Type B pancreatic cell (in vitro differentiated cells): ENCODE measurements around the gene TRIO. TPM values are rescaled to one million over a fixed set of nuclear protein-coding genes. Genes with fewer than 3 reads are reported as not detected.
"Not testable (repeated sequence)": the region's sequence is repeated elsewhere in the genome, so short reads cannot be mapped to it uniquely, and the experiment has no call there.

Experiments
- DNase-seq: peaks from one replicate; pipeline ENCODE4 v3.0.0; 2021; ENCODE audit warnings: mixed read lengths; ENCODE audit not compliant: unreplicated experiment; ENCODE audit errors: extremely low spot score
- H3K27ac Mint-ChIP-seq: 2 replicates; pipeline ENCODE4 v1.8.0; 2021; ENCODE audit warnings: mild to moderate bottlenecking, mixed read lengths
- H3K27me3 Mint-ChIP-seq: 2 replicates; pipeline ENCODE4 v1.8.0; 2021; ENCODE audit warnings: mixed read lengths
- H3K36me3 Mint-ChIP-seq: 2 replicates; pipeline ENCODE4 v1.8.0; 2021; ENCODE audit warnings: mixed read lengths
- H3K4me1 Mint-ChIP-seq: one replicate; pipeline ENCODE4 v1.8.0; 2021; ENCODE audit warnings: mixed read lengths; ENCODE audit not compliant: unreplicated experiment
- H3K4me3 Mint-ChIP-seq: 2 replicates; pipeline ENCODE4 v1.8.0; 2021; ENCODE audit warnings: mild to moderate bottlenecking, mixed read lengths
- H3K9me3 Mint-ChIP-seq: 2 replicates; pipeline ENCODE4 v1.8.0; 2021; ENCODE audit warnings: mixed read lengths
- total RNA-seq: library from RNA; stranded (reverse); gene quantifications from 2 replicates; pipeline ENCODE4 v1.2.1, GENCODE V29; 2021; ENCODE audit warnings: low replicate concordance
- TF ChIP-seq, protein P1 (sequence below): fragments of 200-600 bp; sonication (generic); conservative IDR thresholded peaks from 2 replicates; pipeline ENCODE4 v1.5.0; 2021; ENCODE audit warnings: antibody characterized with exemption, mild to moderate bottlenecking

TRIO gene
- total RNA-seq, 1 donor from 2014 or later: 145 TPM

DNA sequence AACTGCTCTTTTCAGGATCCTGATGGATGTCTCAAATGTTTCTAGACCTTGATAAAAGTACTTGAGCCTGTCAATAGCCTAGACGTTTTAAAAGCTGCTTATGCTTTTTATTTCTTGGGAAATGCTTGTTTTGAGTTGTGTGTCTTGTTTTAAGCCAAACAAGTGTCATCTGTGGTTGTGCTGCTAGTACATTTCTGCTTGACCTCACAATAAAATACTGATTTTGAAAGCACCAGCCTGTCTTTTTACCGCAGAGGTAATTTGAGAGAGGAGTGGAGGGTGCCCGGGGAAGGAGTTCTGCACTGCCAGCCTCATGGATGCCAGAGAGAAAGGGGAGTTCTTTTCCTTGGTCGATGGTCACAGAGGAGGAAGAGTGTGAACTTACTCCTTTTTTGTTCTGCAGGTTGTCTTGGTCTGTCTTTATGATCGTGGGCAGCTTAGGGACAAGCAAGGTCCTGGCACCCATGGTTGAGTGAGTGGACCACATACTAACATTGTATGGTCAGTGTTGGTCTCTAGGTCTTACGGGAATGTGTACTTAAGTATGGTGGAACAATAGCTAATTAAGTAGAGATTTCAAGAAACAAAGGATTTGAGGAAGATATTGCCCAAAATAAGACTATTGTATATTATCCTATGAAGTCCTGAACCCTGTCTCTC is 61.0 kb downstream of the TRIO start:
- Mint-ChIP-seq H3K4me1 (peaks cover 54% of the 10 kb centered on the region), H3K27me3 (no peaks in the 10 kb centered on the region), H3K4me3 (no peak overlapping the region), H3K36me3 (peaks cover 7% of the 10 kb centered on the region), H3K9me3 (no peaks in the 10 kb centered on the region), H3K27ac (no peak overlapping the region)
- TF ChIP-seq, protein P1, sequence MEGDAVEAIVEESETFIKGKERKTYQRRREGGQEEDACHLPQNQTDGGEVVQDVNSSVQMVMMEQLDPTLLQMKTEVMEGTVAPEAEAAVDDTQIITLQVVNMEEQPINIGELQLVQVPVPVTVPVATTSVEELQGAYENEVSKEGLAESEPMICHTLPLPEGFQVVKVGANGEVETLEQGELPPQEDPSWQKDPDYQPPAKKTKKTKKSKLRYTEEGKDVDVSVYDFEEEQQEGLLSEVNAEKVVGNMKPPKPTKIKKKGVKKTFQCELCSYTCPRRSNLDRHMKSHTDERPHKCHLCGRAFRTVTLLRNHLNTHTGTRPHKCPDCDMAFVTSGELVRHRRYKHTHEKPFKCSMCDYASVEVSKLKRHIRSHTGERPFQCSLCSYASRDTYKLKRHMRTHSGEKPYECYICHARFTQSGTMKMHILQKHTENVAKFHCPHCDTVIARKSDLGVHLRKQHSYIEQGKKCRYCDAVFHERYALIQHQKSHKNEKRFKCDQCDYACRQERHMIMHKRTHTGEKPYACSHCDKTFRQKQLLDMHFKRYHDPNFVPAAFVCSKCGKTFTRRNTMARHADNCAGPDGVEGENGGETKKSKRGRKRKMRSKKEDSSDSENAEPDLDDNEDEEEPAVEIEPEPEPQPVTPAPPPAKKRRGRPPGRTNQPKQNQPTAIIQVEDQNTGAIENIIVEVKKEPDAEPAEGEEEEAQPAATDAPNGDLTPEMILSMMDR: no peak
- no peak for DNase-seq

DNA sequence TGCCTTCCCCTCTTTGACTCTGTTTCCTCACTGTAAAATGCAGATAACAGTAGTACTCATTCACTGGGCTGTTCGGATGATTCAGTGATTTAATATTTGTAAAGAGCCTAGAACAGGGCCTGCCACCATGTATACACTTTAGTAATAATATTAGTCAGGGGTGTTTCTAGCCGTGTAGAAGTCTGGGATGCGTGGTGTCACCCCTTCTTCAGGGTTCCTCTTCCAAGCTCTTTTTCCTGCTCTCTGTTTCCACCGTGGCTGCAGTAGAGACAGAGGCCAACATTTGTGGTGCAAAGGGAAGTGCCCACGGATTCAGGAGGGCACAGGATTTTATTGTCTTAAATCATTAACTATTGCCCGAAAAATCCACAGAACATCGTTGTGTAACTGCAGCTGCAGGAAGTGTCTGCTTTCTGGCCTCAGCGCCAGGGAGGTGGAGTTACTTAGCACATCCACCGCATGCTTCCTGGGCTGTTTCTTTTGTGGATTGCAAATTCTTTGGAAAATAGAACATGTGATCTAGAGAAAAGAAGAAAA is 61.7 kb downstream of the TRIO start:
- H3K4me1 Mint-ChIP-seq: peaks cover 60% of the 10 kb centered on the region
- peaks cover 7% of the 10 kb centered on the region for H3K36me3 Mint-ChIP-seq
- H3K9me3 Mint-ChIP-seq: no peaks in the 10 kb centered on the region
- no peak for DNase-seq
- TF ChIP-seq, protein P1: no peak
- no peak overlapping the region for H3K27ac Mint-ChIP-seq
- H3K27me3 Mint-ChIP-seq: no peaks in the 10 kb centered on the region
- no peak overlapping the region for H3K4me3 Mint-ChIP-seq

DNA sequence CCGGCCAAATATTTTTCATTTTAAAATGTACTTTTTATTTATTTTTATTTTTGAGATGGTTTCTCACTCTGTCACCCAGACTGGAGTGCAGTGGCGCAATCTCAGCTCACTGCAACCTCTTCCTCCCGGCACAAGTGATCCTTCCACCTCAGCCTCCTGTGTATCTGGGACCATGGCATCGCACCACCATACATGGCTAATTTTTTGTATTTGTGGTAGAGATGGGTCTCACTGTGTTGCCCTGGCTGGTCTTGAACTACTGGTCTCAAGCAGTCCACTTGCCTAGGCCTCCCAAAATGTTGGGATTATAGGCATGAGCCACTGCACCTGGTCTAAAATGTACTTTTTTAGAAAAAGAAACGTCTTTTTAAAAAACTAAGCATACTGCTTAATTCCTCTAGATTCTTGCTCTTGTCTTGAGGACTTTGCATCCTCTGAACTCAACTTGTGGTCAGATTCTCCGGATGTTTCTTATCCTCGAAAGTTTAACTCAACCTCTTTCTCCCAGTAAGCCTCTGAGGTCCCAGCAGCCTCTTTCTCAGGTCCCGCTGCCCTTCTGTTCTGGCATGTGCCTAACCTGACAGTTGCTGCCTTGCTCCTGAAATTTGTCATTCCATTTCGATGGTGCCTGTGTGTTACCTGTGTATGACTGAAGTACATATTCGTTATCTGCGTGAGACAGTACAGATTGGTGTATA is 63.0 kb downstream of the TRIO start:
- no peak for DNase-seq
- H3K36me3 Mint-ChIP-seq: peaks cover 7% of the 10 kb centered on the region
- no peaks in the 10 kb centered on the region for H3K27me3 Mint-ChIP-seq
- no peak overlapping the region for H3K4me3 Mint-ChIP-seq
- H3K9me3 Mint-ChIP-seq: no peaks in the 10 kb centered on the region
- peaks cover 61% of the 10 kb centered on the region for H3K4me1 Mint-ChIP-seq
- TF ChIP-seq, protein P1: no peak
- no peak overlapping the region for H3K27ac Mint-ChIP-seq

DNA sequence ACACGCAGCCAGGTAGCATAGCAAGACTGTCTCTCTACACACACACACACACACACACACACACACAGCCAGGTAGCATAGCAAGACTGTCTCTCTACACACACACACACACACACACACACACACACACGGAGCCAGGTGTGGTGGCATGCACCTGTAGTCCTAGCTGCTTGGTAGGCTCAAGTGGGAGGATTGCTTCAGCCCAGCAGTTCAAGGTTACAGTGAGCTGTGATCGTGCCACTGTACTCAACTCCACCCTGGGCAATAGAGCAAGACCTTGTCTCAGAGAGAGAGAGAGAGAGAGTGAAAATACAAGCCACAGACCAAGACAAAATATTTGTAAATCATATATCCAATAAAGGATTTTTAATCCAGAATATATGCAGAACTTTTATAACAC is 64.3 kb downstream of the TRIO start:
- not testable (repeated sequence) for H3K36me3 Mint-ChIP-seq, H3K27ac Mint-ChIP-seq, DNase-seq, H3K9me3 Mint-ChIP-seq, H3K27me3 Mint-ChIP-seq, H3K4me3 Mint-ChIP-seq
- H3K4me1 Mint-ChIP-seq: peaks cover 52% of the 10 kb centered on the region

DNA sequence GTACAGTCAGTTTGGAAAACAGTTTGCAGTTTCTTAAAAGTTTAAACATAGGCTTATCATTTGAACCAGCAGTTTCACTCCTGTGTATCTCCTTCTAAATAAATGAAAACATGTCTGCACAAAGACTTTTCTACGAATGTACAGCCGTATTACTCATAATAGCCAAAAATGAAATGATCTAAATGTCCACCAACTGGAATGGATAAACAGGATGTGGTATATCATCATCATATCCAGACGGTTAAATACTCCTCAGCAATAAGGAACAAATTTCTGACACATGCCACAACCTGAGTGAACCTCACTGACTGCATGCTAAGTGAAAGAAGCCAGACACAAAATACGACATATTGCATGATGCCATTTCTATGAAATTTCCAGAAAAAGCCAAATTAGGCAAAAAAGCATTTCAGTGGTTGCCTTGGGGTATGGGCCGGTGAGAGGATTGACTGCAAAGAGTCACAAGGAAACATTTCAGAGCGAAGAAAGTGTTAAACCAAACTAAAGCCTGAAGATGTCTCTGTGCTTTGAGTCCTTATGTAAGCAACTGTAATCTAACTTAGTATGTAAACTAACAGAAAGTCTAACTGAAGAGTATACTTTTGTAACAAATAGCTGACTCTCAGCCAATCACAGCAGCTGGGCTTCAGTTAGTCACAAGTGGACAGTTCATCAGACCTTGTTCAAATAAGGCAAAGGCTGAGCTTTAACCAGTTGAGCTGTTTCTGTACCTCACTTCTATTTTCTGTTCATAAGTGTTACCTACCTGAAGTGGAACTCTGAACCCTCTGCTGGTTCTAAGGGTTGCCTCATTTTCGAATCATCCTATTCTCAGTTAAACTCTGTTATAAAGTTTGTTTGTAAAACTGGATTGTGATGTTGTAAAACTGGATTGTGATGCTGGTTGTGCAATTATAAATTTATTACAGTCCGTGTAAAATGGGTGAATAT is 65.2 kb downstream of the TRIO start:
- Mint-ChIP-seq H3K27ac (no peak overlapping the region), H3K4me1 (peaks cover 46% of the 10 kb centered on the region)

More for the DNA sequence above, 65.2 kb downstream of the TRIO start:
- no peak for DNase-seq
- Mint-ChIP-seq H3K36me3 (peaks cover 3% of the 10 kb centered on the region), H3K27me3 (no peaks in the 10 kb centered on the region), H3K4me3 (no peak overlapping the region), H3K9me3 (no peaks in the 10 kb centered on the region)
- TF ChIP-seq, protein P1: no peak
